ENCODE measurements around the gene RNF152.

DNA sequence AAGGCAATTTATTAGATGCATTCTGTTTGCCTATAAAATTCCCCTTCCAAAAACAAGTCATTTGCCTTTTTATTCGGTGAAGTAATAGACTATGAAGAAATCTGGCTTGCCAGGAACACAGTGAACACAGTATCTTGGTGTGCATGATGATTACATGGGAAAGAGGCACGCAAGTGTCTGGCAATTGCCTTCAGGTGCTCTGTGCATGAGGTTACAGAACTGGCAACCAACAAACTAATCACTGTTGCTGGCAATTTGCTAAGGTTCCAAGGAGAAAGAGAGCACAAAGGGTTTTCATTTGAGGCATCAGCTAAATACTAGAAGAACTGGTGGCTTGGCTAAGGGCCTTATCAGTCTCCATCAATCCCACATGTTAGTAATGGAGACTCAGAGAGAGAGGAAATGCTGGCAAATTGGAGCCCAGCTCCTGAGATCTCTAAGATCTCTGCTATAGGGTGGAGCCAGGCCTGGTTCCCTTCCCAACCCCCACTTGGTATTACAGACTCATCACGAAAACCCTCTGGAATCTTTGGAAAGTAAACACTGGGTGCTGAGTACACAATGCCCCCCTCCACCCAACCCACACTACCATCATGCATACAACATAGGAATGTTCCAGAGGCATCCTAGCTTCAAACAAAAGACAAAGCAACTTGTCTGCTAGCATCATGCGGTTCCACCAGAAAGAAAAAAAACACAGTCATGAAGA, 10.4 kb downstream of the RNF152 start:
- TF ChIP-seq EZH2 (IDR thresholded peaks at IDR 0.05) = no peak
- no peak for TF ChIP-seq POLR2AphosphoS5 (IDR thresholded peaks at IDR 0.05; ENCODE audit: borderline replicate concordance, low read depth, low read length)
- TF ChIP-seq FOXP2 (optimal IDR thresholded peaks at IDR 0.05; ENCODE audit: control extremely low read depth, extremely low read length, insufficient read depth) = no peak
